Measurements from ENCODE around the gene ZNF841.

DNA sequence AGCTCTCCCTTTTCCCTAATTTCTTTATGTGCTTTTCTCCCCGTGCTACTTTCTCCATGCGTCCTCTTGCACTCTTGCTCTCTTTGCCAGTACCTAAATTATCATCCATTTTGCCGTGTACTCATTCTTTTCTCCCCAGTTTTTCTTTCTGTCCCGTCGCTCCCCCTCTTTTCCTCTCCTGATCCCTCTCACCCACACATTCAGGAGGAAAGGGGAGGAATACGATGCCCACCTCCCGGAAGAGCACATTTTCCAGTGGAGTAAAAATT is 43.4 kb upstream of the ZNF841 start:
- TF ChIP-seq, protein P1, sequence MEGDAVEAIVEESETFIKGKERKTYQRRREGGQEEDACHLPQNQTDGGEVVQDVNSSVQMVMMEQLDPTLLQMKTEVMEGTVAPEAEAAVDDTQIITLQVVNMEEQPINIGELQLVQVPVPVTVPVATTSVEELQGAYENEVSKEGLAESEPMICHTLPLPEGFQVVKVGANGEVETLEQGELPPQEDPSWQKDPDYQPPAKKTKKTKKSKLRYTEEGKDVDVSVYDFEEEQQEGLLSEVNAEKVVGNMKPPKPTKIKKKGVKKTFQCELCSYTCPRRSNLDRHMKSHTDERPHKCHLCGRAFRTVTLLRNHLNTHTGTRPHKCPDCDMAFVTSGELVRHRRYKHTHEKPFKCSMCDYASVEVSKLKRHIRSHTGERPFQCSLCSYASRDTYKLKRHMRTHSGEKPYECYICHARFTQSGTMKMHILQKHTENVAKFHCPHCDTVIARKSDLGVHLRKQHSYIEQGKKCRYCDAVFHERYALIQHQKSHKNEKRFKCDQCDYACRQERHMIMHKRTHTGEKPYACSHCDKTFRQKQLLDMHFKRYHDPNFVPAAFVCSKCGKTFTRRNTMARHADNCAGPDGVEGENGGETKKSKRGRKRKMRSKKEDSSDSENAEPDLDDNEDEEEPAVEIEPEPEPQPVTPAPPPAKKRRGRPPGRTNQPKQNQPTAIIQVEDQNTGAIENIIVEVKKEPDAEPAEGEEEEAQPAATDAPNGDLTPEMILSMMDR (IDR thresholded peaks at IDR 0.05): no peak
- TF ChIP-seq REST (IDR thresholded peaks at IDR 0.05; ENCODE audit: insufficient read depth in 1 of 2, low read depth in 2 of 2, low read length in 1 of 2) (no peak), TCF7L2 (IDR thresholded peaks at IDR 0.05; ENCODE audit: low read depth, low read length) (no peak), POLR2AphosphoS5 (IDR thresholded peaks at IDR 0.05; ENCODE audit: low read depth, low read length) (no peak), SIN3A (IDR thresholded peaks at IDR 0.05; ENCODE audit: borderline replicate concordance, insufficient read depth, low read depth, low read length) (no peak)
